HG02870 (cell line): Measurements from ENCODE around the gene DESI2.

Experiments used
- ATAC-seq: cut with Tn5 transposase; IDR thresholded peaks from one replicate; pipeline ENCODE4 v1.9.1; 2021; ENCODE audit warnings: mild to moderate bottlenecking, moderate library complexity; ENCODE audit not compliant: unreplicated experiment

DESI2 gene

DNA sequence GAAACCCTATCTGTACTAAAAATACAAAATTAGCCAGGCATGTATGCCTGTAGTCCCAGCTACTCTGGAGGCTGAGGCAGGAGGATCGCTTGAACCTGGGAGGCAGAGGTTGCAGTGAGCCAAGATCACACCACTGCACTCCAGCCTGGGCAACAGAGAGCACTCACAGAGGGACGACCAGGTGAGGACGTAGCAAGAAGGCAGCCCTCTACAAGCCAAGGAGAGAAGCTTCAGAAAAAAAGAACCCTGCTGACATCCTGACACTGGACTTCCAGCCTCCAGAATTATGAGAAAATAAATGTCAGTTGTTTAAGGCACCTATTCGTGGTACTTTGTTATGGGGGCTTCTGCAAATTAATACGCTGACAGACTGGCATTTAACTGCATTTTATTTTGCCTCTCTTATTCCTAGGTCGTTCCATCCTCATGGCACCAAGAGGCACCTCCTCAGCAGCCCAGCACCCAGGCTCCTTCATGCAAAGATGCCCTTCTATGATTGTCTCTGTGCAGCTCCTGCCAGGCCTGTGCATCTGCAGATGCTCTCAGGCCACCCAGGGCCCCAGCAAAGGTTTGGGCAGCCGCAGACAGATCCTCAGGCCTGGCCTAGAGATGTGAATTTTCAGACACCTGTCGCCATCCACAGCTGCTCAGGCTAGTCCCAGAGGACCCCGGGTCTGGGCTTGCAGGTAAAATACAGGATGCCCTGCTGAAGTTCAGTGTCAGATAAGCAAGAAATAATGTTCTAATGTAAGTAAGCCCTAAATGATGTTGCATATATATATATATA, 96.5 kb downstream of the DESI2 start:
- ATAC-seq: no peak

DNA sequence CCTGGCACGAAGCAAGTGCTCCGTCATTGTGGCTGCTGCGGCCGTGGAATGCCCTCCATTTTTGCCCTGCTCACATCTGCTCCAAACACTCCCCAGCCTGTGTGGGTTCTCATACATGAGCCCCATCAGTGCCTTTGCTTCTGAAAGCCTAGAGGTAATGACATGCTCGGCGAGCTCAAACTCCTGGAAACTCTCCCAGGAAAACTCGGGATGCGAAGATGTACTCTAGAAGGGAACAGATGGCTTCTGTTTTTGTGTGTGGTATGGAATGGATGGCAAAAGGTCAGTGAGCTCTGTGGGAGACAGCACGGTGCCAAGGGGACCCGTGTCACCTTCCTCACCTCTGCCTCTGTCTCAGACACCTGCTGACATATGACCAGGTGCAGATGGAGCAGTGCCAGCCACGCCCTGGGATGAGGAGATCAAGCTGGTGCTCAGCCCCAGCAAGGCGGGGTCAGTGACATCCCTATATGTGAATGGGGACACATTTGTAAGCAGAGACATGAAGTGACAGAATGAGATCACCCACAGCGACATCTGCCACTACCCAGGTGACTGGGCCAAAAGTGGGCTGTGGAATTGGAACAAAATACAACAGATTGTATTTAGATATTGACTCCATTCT, 98.5 kb downstream of the DESI2 start:
- no peak for ATAC-seq

DNA sequence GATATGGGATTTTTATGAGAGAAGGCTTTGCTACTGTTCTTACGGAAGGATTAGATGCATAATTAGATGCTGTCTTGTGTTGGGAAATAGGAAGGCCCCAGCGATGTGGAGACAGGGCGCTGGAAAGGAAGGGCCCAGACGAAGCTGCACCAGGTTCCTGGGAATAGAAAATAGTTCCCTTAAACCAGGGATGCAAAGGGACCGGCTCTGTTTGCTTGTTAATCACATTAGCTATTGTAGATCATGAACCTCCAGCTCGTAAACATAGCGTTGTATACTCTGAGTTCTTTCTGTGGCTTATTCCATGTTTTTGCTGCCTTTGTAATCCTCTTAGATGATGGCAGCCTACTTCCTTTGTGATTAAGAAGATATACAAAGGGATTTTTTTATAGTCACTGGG, 102.7 kb downstream of the DESI2 start:
- ATAC-seq: no peak

DNA sequence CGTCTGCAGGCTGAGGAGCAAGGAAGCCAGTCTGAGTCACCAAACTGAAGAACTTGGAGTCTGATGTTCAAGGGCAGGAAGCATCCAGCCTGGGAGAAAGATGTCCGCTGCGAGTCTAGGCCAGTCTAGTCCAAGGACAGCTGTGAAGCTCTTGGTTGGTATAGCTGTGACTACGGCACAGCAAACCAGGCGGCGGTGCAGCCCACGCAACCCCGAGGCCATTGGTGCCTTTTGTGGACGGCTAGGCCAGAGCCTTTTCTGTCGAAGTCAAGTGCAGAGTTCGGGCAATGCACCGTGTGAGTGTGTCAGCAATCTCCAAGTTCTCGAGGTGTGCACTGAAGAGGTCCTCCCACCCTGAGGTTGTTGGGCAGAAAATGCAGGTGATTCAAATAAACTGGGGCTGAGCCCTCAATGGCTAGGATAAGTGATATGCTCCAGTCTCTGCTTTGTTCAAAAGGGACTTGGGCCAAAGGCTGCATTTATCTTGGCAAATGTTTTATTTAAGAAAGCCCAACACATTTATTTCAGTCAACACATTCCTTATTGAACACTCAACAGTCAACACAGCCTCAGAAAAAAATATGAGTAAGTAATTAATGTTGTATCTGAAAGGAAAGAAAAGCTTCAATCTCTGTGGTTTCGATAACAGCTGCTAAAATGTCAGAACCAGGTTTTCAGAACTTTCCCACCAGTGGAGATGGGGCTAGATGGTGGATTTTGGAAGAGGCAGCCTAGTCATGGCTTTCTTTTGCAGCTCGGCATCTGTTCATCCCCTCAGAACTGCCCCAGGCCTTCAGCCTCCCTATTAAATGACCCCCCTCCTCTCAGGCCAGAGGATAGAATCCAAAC, 104.4 kb downstream of the DESI2 start:
- ATAC-seq: no peak
